ENCODE results near the gene TRAF4. TPM values are rescaled to one million over a fixed set of nuclear protein-coding genes. Genes with fewer than 3 reads are reported as not detected.

TRAF4 gene
- total and polyA plus RNA-seq, 9 of the 15 experiments (the other 6 are each of a cell fraction or from before 2014, with no cell fraction given): 2.4 to 147 (median 72.4) TPM

DNA sequence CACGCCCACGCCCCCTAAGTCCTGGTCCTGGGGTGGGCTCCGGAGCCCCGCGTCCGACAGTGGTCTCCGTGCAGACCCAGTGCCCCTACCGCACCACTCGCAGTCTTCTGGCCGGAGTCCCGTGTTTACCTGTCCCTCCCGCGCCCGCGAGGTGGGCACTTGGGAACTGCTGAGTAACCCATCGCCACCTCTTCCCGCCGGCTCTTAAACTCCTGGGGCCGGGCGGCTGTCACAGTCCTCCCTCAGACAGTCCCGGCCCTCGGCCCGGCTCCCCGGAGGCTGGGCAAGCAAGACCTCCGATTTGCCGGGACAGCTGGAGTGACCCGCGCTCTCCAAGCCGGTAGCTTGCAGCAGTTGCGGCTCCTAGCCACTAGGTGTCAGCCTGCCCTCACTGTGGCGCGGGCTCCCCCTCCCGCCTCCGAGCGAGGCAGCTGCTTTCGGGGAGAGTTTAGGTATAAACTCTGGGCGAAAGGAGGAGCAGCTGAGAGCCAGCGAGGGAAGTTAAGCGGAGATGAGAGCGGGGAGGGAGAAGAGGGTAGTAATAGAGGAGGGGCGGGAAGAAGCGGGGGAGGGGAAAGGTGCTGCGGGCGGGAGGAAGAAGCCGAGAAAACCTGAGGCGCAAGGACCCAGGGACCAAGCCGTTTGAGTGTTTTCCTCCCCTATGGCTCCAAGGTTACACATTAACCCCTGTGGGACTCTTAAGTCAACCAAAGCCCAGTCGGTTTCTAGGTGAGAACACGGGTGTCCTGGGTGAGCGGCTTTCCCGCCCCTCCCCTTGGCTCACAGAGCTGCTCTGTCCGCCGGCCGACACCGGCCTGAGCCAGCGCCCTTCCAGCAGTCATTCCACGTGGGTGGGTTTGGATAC, 17.0 kb upstream of the TRAF4 start (continued):
- TF ChIP-seq ZNF436 (CRISPR knock-in tag; IDR thresholded peaks at IDR 0.05) (no peak), NCOA4 (IDR thresholded peaks at IDR 0.05; ENCODE audit: partially characterized antibody) (no peak), EP400 (IDR thresholded peaks at IDR 0.05) (no peak), RBM25 (IDR thresholded peaks at IDR 0.05; ENCODE audit: low read depth, low read length, severe bottlenecking) (no peak), NCOA6 (IDR thresholded peaks at IDR 0.05) (no peak), SMARCA4 (IDR thresholded peaks at IDR 0.05) (peak; percentile 36; the same call in 1 of the 2 replicates), SMARCA5 (IDR thresholded peaks at IDR 0.05) (no peak), PCBP2 (IDR thresholded peaks at IDR 0.05; ENCODE audit: low read depth, low read length, poor library complexity, severe bottlenecking) (no peak), POLR2H (tag; IDR thresholded peaks at IDR 0.05; ENCODE audit: low read depth) (no peak), ARHGAP35 (IDR thresholded peaks at IDR 0.05; ENCODE audit: partially characterized antibody) (no peak), HDAC2 (IDR thresholded peaks at IDR 0.05) (no peak; the same call in none of the 2 replicates)
- TF ChIP-seq, protein P1, sequence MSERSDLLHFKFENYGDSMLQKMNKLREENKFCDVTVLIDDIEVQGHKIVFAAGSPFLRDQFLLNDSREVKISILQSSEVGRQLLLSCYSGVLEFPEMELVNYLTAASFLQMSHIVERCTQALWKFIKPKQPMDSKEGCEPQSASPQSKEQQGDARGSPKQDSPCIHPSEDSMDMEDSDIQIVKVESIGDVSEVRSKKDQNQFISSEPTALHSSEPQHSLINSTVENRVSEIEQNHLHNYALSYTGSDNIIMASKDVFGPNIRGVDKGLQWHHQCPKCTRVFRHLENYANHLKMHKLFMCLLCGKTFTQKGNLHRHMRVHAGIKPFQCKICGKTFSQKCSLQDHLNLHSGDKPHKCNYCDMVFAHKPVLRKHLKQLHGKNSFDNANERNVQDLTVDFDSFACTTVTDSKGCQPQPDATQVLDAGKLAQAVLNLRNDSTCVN (CRISPR knock-in tag; IDR thresholded peaks at IDR 0.05): no peak
- TF ChIP-seq, protein P2, sequence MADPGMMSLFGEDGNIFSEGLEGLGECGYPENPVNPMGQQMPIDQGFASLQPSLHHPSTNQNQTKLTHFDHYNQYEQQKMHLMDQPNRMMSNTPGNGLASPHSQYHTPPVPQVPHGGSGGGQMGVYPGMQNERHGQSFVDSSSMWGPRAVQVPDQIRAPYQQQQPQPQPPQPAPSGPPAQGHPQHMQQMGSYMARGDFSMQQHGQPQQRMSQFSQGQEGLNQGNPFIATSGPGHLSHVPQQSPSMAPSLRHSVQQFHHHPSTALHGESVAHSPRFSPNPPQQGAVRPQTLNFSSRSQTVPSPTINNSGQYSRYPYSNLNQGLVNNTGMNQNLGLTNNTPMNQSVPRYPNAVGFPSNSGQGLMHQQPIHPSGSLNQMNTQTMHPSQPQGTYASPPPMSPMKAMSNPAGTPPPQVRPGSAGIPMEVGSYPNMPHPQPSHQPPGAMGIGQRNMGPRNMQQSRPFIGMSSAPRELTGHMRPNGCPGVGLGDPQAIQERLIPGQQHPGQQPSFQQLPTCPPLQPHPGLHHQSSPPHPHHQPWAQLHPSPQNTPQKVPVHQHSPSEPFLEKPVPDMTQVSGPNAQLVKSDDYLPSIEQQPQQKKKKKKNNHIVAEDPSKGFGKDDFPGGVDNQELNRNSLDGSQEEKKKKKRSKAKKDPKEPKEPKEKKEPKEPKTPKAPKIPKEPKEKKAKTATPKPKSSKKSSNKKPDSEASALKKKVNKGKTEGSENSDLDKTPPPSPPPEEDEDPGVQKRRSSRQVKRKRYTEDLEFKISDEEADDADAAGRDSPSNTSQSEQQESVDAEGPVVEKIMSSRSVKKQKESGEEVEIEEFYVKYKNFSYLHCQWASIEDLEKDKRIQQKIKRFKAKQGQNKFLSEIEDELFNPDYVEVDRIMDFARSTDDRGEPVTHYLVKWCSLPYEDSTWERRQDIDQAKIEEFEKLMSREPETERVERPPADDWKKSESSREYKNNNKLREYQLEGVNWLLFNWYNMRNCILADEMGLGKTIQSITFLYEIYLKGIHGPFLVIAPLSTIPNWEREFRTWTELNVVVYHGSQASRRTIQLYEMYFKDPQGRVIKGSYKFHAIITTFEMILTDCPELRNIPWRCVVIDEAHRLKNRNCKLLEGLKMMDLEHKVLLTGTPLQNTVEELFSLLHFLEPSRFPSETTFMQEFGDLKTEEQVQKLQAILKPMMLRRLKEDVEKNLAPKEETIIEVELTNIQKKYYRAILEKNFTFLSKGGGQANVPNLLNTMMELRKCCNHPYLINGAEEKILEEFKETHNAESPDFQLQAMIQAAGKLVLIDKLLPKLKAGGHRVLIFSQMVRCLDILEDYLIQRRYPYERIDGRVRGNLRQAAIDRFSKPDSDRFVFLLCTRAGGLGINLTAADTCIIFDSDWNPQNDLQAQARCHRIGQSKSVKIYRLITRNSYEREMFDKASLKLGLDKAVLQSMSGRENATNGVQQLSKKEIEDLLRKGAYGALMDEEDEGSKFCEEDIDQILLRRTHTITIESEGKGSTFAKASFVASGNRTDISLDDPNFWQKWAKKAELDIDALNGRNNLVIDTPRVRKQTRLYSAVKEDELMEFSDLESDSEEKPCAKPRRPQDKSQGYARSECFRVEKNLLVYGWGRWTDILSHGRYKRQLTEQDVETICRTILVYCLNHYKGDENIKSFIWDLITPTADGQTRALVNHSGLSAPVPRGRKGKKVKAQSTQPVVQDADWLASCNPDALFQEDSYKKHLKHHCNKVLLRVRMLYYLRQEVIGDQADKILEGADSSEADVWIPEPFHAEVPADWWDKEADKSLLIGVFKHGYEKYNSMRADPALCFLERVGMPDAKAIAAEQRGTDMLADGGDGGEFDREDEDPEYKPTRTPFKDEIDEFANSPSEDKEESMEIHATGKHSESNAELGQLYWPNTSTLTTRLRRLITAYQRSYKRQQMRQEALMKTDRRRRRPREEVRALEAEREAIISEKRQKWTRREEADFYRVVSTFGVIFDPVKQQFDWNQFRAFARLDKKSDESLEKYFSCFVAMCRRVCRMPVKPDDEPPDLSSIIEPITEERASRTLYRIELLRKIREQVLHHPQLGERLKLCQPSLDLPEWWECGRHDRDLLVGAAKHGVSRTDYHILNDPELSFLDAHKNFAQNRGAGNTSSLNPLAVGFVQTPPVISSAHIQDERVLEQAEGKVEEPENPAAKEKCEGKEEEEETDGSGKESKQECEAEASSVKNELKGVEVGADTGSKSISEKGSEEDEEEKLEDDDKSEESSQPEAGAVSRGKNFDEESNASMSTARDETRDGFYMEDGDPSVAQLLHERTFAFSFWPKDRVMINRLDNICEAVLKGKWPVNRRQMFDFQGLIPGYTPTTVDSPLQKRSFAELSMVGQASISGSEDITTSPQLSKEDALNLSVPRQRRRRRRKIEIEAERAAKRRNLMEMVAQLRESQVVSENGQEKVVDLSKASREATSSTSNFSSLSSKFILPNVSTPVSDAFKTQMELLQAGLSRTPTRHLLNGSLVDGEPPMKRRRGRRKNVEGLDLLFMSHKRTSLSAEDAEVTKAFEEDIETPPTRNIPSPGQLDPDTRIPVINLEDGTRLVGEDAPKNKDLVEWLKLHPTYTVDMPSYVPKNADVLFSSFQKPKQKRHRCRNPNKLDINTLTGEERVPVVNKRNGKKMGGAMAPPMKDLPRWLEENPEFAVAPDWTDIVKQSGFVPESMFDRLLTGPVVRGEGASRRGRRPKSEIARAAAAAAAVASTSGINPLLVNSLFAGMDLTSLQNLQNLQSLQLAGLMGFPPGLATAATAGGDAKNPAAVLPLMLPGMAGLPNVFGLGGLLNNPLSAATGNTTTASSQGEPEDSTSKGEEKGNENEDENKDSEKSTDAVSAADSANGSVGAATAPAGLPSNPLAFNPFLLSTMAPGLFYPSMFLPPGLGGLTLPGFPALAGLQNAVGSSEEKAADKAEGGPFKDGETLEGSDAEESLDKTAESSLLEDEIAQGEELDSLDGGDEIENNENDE (IDR thresholded peaks at IDR 0.05; ENCODE audit: low read depth, low read length): no peak
- TF ChIP-seq, protein P3, sequence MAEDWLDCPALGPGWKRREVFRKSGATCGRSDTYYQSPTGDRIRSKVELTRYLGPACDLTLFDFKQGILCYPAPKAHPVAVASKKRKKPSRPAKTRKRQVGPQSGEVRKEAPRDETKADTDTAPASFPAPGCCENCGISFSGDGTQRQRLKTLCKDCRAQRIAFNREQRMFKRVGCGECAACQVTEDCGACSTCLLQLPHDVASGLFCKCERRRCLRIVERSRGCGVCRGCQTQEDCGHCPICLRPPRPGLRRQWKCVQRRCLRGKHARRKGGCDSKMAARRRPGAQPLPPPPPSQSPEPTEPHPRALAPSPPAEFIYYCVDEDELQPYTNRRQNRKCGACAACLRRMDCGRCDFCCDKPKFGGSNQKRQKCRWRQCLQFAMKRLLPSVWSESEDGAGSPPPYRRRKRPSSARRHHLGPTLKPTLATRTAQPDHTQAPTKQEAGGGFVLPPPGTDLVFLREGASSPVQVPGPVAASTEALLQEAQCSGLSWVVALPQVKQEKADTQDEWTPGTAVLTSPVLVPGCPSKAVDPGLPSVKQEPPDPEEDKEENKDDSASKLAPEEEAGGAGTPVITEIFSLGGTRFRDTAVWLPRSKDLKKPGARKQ (CRISPR knock-in tag; IDR thresholded peaks at IDR 0.05): no peak

Data from K562 (cell line).